Mesenchymal stem cell (in vitro differentiated cells and primary cell): ENCODE results near the gene SNX24.

ENCODE experiments used
- DNase-seq: peaks from one replicate; pipeline ENCODE4 v3.0.0-alpha.2; 2013
- H2AFZ ChIP-seq: one replicate; pipeline ENCODE4 v1.6.1; 2013; ENCODE audit warnings: low read depth, mild to moderate bottlenecking, control low read depth, inconsistent platforms, low read length, moderate library complexity
- H2AK5ac ChIP-seq: 2 replicates; pipeline ENCODE4 v1.6.1; 2013; ENCODE audit warnings: low read length, moderate library complexity, mild to moderate bottlenecking, inconsistent platforms; ENCODE audit not compliant: severe bottlenecking
- H2BK120ac ChIP-seq: one replicate; pipeline ENCODE4 v1.6.1; 2013; ENCODE audit warnings: low read depth, mild to moderate bottlenecking, inconsistent platforms, low read length, moderate library complexity
- H2BK12ac ChIP-seq, 2 experiments: one replicate each; pipeline ENCODE4 v1.6.1; 2013; ENCODE audit warnings: inconsistent platforms in 2 of 2, low read length in 2 of 2, mild to moderate bottlenecking in 2 of 2, moderate library complexity in 2 of 2, control low read depth in 1 of 2
- H2BK15ac ChIP-seq: one replicate; pipeline ENCODE4 v1.6.1; 2013; ENCODE audit warnings: mild to moderate bottlenecking, low read depth, inconsistent platforms; ENCODE audit not compliant: poor library complexity, severe bottlenecking
- H2BK5ac ChIP-seq: 2 replicates; pipeline ENCODE4 v1.6.1; 2013; ENCODE audit warnings: low read depth, mild to moderate bottlenecking, low read length, control low read depth, inconsistent platforms; ENCODE audit not compliant: poor library complexity, severe bottlenecking
- H3K14ac ChIP-seq, 2 experiments: one replicate each; pipeline ENCODE4 v1.6.1; 2013; ENCODE audit warnings: inconsistent platforms in 2 of 2, low read length in 2 of 2, control low read depth in 1 of 2, mild to moderate bottlenecking in 1 of 2, moderate library complexity in 1 of 2
- H3K18ac ChIP-seq, 2 experiments: one replicate each; pipeline ENCODE4 v1.6.1; 2013; ENCODE audit warnings: inconsistent platforms in 2 of 2, low read length in 2 of 2, control low read depth in 1 of 2, low read depth in 1 of 2, mild to moderate bottlenecking in 1 of 2
- H3K23ac ChIP-seq, 2 experiments: one replicate each; pipeline ENCODE4 v1.6.1; 2013; ENCODE audit warnings: inconsistent platforms in 2 of 2, low read length in 2 of 2, mild to moderate bottlenecking in 2 of 2, moderate library complexity in 2 of 2, control low read depth in 1 of 2
- H3K27ac ChIP-seq: 2 replicates; pipeline ENCODE4 v1.5.1; 2013; ENCODE audit warnings: mild to moderate bottlenecking, moderate library complexity, low read length, control low read depth, inconsistent platforms; ENCODE audit not compliant: poor library complexity, severe bottlenecking
- H3K27me3 ChIP-seq, 2 experiments: 2 replicates each; pipeline versions ENCODE4 v1.6.1 to v1.7.0; 2013; ENCODE audit warnings: low read length in 2 of 2, mild to moderate bottlenecking in 2 of 2, moderate library complexity in 2 of 2, control low read depth in 1 of 2, inconsistent platforms in 1 of 2; ENCODE audit not compliant: control insufficient read depth in 1 of 2, insufficient read depth in 1 of 2
- H3K36me3 ChIP-seq, 2 experiments: 2 replicates each; pipeline versions ENCODE4 v1.6.1 to v1.7.0; 2013; ENCODE audit warnings: low read length in 2 of 2, control low read depth in 1 of 2, inconsistent platforms in 1 of 2, low read depth in 1 of 2, mild to moderate bottlenecking in 1 of 2; ENCODE audit not compliant: insufficient read depth in 2 of 2, control insufficient read depth in 1 of 2
- H3K4ac ChIP-seq, 2 experiments: one replicate each; pipeline ENCODE4 v1.6.1; 2013; ENCODE audit warnings: inconsistent platforms in 2 of 2, low read length in 2 of 2, mild to moderate bottlenecking in 2 of 2, moderate library complexity in 2 of 2, control low read depth in 1 of 2, low read depth in 1 of 2
- H3K4me1 ChIP-seq: 2 replicates; pipeline ENCODE4 v1.6.1; 2013; ENCODE audit warnings: low read depth, low read length, control low read depth; ENCODE audit not compliant: control insufficient read depth, insufficient read depth
- H3K4me2 ChIP-seq: 2 replicates; pipeline ENCODE4 v1.6.1; 2013; ENCODE audit warnings: low read length, mild to moderate bottlenecking, inconsistent platforms; ENCODE audit not compliant: poor library complexity, severe bottlenecking
- H3K4me3 ChIP-seq, 2 experiments: 2 replicates each; pipeline versions ENCODE4 v1.5.1 to v1.7.0; 2013; ENCODE audit warnings: low read length in 2 of 2, mild to moderate bottlenecking in 2 of 2, control low read depth in 1 of 2, low read depth in 1 of 2; ENCODE audit not compliant: insufficient read depth in 1 of 2
- H3K79me1 ChIP-seq: replicated peaks from 2 replicates; pipeline ENCODE4 v1.6.1; 2013; ENCODE audit warnings: mild to moderate bottlenecking, control low read depth, low read length, inconsistent platforms; ENCODE audit not compliant: poor library complexity, severe bottlenecking
- H3K9ac ChIP-seq: 2 replicates; pipeline ENCODE4 v1.7.0; 2013; ENCODE audit warnings: mild to moderate bottlenecking, low read length, moderate library complexity
- H3K9me3 ChIP-seq: 2 replicates; pipeline ENCODE4 v1.7.0; 2013; ENCODE audit warnings: mild to moderate bottlenecking, low read length; ENCODE audit not compliant: control insufficient read depth
- H4K8ac ChIP-seq: one replicate; pipeline ENCODE4 v1.6.1; 2013; ENCODE audit warnings: inconsistent platforms, mild to moderate bottlenecking, low read length, moderate library complexity
- H4K91ac ChIP-seq: one replicate; pipeline ENCODE4 v1.6.1; 2013; ENCODE audit warnings: mild to moderate bottlenecking, low read length, inconsistent platforms
- WGBS: methylation state at CpG from one replicate; pipeline ENCODE4 v1.1.7; 2013; ENCODE audit warnings: mixed read lengths; 5-methylcytosine and 5-hydroxymethylcytosine counted together

The SNX24 gene

DNA sequence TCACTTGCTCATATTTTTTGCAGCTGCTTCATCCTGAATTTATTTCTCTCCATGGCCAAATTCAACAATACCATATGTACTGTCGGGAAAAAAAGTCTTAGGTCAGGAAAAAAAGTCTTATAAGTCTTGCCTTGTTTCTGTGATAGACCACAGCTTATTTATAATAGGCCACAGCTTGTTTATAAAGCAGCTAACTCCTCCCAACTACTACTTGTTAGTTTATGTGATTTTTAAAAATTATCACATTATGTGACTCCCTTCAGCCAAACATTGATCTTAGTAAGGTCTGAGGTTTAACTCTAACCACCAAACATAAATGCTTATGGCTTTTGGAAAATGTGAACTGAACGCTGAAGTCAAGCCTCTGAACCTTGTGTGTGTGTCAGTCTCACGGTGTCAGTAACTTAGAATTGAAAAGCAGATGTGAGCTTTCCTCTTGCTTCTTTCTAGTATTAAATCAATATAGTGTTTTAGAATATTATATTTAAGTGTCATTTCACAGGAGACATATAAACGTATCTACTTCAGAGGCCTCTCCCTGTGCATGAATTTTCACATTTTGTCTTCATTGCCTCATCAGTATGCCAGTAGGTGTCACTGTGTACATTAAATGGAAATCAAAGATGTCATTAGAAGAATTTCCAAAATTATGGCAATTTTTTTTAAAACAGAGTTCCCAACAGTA, 51.3 kb downstream of the SNX24 start:
- H3K27ac ChIP-seq = no peak overlapping the region
- no peak overlapping the region for H3K18ac ChIP-seq
- H4K91ac ChIP-seq = no peak overlapping the region
- no peak overlapping the region for H3K23ac ChIP-seq
- no peak overlapping the region for H3K9ac ChIP-seq
- H3K27me3 ChIP-seq = no peaks in the 10 kb centered on the region
- no peak overlapping the region for H3K14ac ChIP-seq
- no peak overlapping the region for H3K4ac ChIP-seq
- H3K9me3 ChIP-seq = no peaks in the 10 kb centered on the region
- H2BK12ac ChIP-seq = no peak overlapping the region
- no peak overlapping the region for H3K4me3 ChIP-seq
- DNase-seq = peak; percentile 50
- H2BK120ac ChIP-seq = no peak overlapping the region
- H3K4me2 ChIP-seq = no peak overlapping the region
- H3K4me1 ChIP-seq = peaks cover 3% of the 10 kb centered on the region
- no peaks in the 10 kb centered on the region for H3K36me3 ChIP-seq
- H2BK15ac ChIP-seq = no peak overlapping the region
- H2AK5ac ChIP-seq = no peak overlapping the region
- H2BK5ac ChIP-seq = no peak overlapping the region
- H3K79me1 ChIP-seq = peaks cover 18% of the 10 kb centered on the region
- H2AFZ ChIP-seq = no peak overlapping the region
- no peak overlapping the region for H4K8ac ChIP-seq
- WGBS = 63% methylated on average over 2 of the region's 4 CpGs

GRCh38 chr5:122897283-122897602, 51.8 kb downstream of the SNX24 start:
- H3K9me3 ChIP-seq = no peaks in the 10 kb centered on the region

GRCh38 chr5:122901346-122901745, 55.9 kb downstream of the SNX24 start:
- no peak overlapping the region for H2BK120ac ChIP-seq
- no peak overlapping the region for H4K8ac ChIP-seq
- no peak overlapping the region for H2BK15ac ChIP-seq
- H3K9ac ChIP-seq = no peak overlapping the region
- no peaks in the 10 kb centered on the region for H3K9me3 ChIP-seq
- no peak overlapping the region for H2BK12ac ChIP-seq
- no peak overlapping the region for H3K23ac ChIP-seq
- no peak overlapping the region for H3K27ac ChIP-seq
- H3K79me1 ChIP-seq = peaks cover 29% of the 10 kb centered on the region
- H3K4ac ChIP-seq = no peak overlapping the region
- H3K4me3 ChIP-seq = no peak overlapping the region
- no peak for DNase-seq
- H3K14ac ChIP-seq = no peak overlapping the region
- no peak overlapping the region for H3K18ac ChIP-seq
- no peaks in the 10 kb centered on the region for H3K36me3 ChIP-seq
- H2AFZ ChIP-seq = no peak overlapping the region
- no peaks in the 10 kb centered on the region for H3K27me3 ChIP-seq
- H3K4me1 ChIP-seq = peaks cover 2% of the 10 kb centered on the region
- no peak overlapping the region for H2BK5ac ChIP-seq
- no peak overlapping the region for H3K4me2 ChIP-seq
- H4K91ac ChIP-seq = no peak overlapping the region
- H2AK5ac ChIP-seq = no peak overlapping the region
- WGBS = 98% methylated on average over 2 of the region's 2 CpGs

More at GRCh38 chr5:122897283-122897602, 51.8 kb downstream of the SNX24 start:
- H3K4me2 ChIP-seq = no peak overlapping the region
- no peak overlapping the region for H2BK15ac ChIP-seq
- no peak overlapping the region for H3K14ac ChIP-seq
- no peak overlapping the region for H2AK5ac ChIP-seq
- no peak overlapping the region for H2BK12ac ChIP-seq
- H3K4ac ChIP-seq = no peak overlapping the region
- DNase-seq = no peak
- peaks cover 21% of the 10 kb centered on the region for H3K79me1 ChIP-seq
- H2BK5ac ChIP-seq = no peak overlapping the region
- H4K8ac ChIP-seq = no peak overlapping the region
- no peak overlapping the region for H3K27ac ChIP-seq
- H3K27me3 ChIP-seq = no peaks in the 10 kb centered on the region
- no peak overlapping the region for H3K23ac ChIP-seq
- no peak overlapping the region for H2BK120ac ChIP-seq
- H3K4me1 ChIP-seq = peaks cover 3% of the 10 kb centered on the region
- H4K91ac ChIP-seq = no peak overlapping the region
- H3K36me3 ChIP-seq = no peaks in the 10 kb centered on the region
- H3K9ac ChIP-seq = no peak overlapping the region
- no peak overlapping the region for H2AFZ ChIP-seq
- no peak overlapping the region for H3K18ac ChIP-seq
- H3K4me3 ChIP-seq = no peak overlapping the region

- H3K9me3 ChIP-seq = no peaks in the 10 kb centered on the region
- H3K36me3 ChIP-seq = no peaks in the 10 kb centered on the region
- no peak overlapping the region for H3K4ac ChIP-seq
- H3K9ac ChIP-seq = no peak overlapping the region
- no peak overlapping the region for H2AFZ ChIP-seq
- no peak overlapping the region for H3K18ac ChIP-seq
- no peak overlapping the region for H2BK15ac ChIP-seq
- H3K27ac ChIP-seq = no peak overlapping the region
- DNase-seq = no peak
- no peak overlapping the region for H2BK120ac ChIP-seq
- H3K4me2 ChIP-seq = no peak overlapping the region
- peaks cover 29% of the 10 kb centered on the region for H3K79me1 ChIP-seq
- no peak overlapping the region for H3K4me3 ChIP-seq
- 50% methylated on average over 1 of the region's 1 CpG for WGBS
- no peak overlapping the region for H2BK12ac ChIP-seq
- no peaks in the 10 kb centered on the region for H3K27me3 ChIP-seq
- no peak overlapping the region for H2AK5ac ChIP-seq
- no peak overlapping the region for H3K23ac ChIP-seq
- H2BK5ac ChIP-seq = no peak overlapping the region
- no peak overlapping the region for H4K8ac ChIP-seq
- H3K4me1 ChIP-seq = peaks cover 3% of the 10 kb centered on the region
- H4K91ac ChIP-seq = no peak overlapping the region
- no peak overlapping the region for H3K14ac ChIP-seq
Measured at GRCh38 chr5:122902263-122902662, 56.9 kb downstream of the SNX24 start.
